Measurements from ENCODE around the gene RPS29.
"Not testable (repeated sequence)": the region's sequence is repeated elsewhere in the genome, so short reads cannot be mapped to it uniquely, and the experiment has no call there.

The RPS29 gene

DNA sequence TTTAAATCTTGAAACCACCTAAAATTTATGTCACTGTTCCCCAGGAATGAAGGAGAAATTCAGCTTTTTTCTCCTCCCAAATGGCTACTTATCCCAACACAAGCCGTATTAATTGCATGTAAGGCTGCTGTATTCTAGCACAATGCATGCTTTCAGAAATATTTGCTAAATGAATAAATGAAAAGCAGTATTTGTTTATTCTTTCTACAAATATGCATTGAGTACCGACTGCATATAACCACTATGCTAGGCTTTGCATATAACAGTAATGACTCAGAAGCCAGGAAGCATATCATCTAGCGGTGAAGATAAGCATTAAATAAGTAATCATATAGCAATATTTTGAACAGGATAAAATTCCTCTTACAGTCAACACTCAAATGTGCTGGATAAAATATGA is 6.8 kb upstream of the RPS29 start:
- no peak overlapping the region for H3K4me3 ChIP-seq (ENCODE audit: low read length)
- no peaks in the 10 kb centered on the region for H3K36me3 ChIP-seq (ENCODE audit: insufficient read depth, low read length)
- no peaks in the 10 kb centered on the region for H3K27me3 ChIP-seq (ENCODE audit: control insufficient read depth, insufficient read depth, low read length)
- no peak overlapping the region for H3K4me2 ChIP-seq (ENCODE audit: low read length)
- H3K9me3 ChIP-seq (replicated peaks; ENCODE audit: low read length): no peaks in the 10 kb centered on the region
- H3K4me1 ChIP-seq (ENCODE audit: control insufficient read depth, insufficient read depth, low read length): no peaks in the 10 kb centered on the region
- H3K9ac ChIP-seq (ENCODE audit: low read depth, low read length): no peak overlapping the region

DNA sequence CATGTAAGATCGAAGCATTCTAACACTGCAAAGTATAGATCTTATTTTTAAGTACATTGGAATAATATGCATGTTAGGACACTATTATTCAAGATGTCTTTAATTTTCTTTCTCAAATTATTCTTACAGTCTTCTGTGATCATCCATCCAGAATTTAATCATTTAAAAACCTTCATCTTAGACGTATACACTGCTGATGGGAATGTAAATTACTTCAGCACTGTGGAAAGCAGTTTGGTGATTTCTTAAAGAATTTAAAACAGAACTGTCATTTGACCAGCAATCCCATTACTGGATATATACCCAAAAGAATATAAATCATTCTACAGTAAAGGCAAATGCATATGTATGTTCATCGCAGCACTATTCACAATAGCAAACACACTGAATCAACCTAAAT is 3.2 kb upstream of the RPS29 start:
- H3K36me3 ChIP-seq (ENCODE audit: insufficient read depth, low read length): peaks cover 5% of the 10 kb centered on the region
- H3K4me3 ChIP-seq (ENCODE audit: low read length): no peak overlapping the region
- peaks cover 4% of the 10 kb centered on the region for H3K4me1 ChIP-seq (ENCODE audit: control insufficient read depth, insufficient read depth, low read length)
- no peak overlapping the region for H3K9ac ChIP-seq (ENCODE audit: low read depth, low read length)
- no peaks in the 10 kb centered on the region for H3K27me3 ChIP-seq (ENCODE audit: control insufficient read depth, insufficient read depth, low read length)
- H3K4me2 ChIP-seq (ENCODE audit: low read length): no peak overlapping the region
- H3K9me3 ChIP-seq (replicated peaks; ENCODE audit: low read length): no peaks in the 10 kb centered on the region

DNA sequence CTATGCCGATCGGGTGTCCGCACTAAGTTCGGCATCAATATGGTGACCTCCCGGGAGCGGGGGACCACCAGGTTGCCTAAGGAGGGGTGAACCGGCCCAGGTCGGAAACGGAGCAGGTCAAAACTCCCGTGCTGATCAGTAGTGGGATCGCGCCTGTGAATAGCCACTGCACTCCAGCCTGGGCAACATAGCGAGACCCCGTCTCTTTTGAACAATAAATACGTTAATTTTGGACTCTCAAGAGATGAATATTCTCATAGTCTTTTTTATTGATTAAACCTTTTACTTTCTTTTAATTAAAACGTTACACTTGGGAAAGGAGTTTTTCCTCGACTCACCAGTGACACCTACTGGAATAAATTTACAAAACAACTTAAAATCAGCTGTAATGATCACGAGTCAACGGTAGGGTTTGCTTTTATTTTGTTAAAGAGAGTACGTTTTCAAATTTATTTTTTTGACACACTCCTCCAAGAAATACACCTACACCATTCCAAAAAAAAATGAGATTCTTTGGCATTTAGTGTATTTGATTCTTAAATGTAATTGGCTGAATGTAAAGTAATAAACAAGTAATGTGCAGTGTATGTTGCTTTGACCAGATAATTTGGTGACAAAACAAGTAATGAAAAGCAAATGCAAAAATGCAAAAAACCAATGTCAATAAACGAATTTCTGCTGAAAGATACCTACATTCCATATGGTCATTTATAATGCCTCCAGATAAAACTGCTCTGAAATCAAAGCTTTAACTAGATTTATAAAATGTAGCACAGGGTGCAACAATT is 687 bp upstream of the RPS29 start:
- Histone ChIP-seq H3K4me2 (ENCODE audit: low read length) (peak overlapping the region; percentile 49), H3K9ac (ENCODE audit: low read depth, low read length) (peak overlapping the region; percentile 9), H3K4me3 (ENCODE audit: low read length) (peak overlapping the region; percentile 32), H3K36me3 (ENCODE audit: insufficient read depth, low read length) (peaks cover 26% of the 10 kb centered on the region), H3K4me1 (ENCODE audit: control insufficient read depth, insufficient read depth, low read length) (peaks cover 10% of the 10 kb centered on the region), H3K9me3 (replicated peaks; ENCODE audit: low read length) (no peaks in the 10 kb centered on the region), H3K27me3 (ENCODE audit: control insufficient read depth, insufficient read depth, low read length) (no peaks in the 10 kb centered on the region)

DNA sequence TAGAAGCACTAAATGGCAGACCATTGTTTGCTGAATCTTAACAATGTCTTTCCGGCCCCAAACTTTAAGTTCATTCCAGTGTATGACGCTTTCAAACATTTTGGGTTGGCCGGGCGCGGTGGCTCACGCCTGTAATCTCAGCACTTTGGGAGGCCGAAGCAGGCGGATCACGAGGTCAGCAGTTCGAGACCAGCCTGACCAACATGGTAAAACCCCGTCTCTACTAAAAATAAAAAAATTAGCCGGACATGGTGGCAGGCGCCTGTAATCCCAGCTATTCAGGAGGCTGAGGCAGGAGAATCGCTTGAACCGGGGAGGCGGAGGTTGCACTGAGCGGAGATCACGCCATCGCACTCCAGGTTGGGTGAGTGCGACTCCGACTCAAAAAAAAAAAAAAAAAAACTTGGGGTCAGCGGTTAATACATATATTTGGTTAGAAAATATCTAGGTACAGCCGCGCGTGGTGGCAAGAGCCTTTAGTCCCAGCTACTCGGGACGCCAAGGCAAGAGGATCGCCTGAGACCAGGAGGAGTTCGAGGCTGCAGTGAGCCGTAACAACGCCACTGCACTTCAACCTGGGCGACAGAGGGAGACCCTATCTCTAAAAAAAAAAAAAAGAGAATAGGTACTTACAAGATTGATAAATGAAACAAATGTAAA is 1.1 kb downstream of the RPS29 start:
- H3K4me3 ChIP-seq (ENCODE audit: low read length): peak overlapping the region; percentile 85
- H3K9me3 ChIP-seq (replicated peaks; ENCODE audit: low read length); H3K27me3 ChIP-seq (ENCODE audit: control insufficient read depth, insufficient read depth, low read length): not testable (repeated sequence)

DNA sequence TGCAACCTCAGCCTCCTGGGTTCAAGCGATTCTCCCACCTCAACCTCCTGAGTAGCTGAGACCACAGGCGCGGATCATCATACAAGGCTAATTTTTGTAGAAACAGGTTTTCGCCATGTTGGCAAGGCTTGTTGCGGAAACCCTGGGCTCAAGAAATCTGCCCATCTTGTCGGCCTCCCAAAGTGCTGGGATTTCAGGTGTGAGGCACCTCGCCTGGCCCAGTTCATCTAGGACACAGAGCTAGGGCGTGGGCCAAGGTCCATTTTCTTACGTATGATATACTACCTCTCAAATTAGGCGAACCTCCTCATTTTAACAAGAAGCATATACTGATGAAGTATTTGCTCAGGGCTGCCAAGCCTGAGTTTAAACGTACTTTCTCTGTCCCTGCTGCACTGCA is 2.1 kb downstream of the RPS29 start:
- H3K4me3 ChIP-seq (ENCODE audit: low read length): peak overlapping the region; percentile 85
- H3K36me3 ChIP-seq (ENCODE audit: insufficient read depth, low read length): peaks cover 31% of the 10 kb centered on the region
- no peaks in the 10 kb centered on the region for H3K9me3 ChIP-seq (replicated peaks; ENCODE audit: low read length)
- peaks cover 10% of the 10 kb centered on the region for H3K4me1 ChIP-seq (ENCODE audit: control insufficient read depth, insufficient read depth, low read length)
- H3K9ac ChIP-seq (ENCODE audit: low read depth, low read length): peak overlapping the region; percentile 95
- peak overlapping the region; percentile 70 for H3K4me2 ChIP-seq (ENCODE audit: low read length)
- no peaks in the 10 kb centered on the region for H3K27me3 ChIP-seq (ENCODE audit: control insufficient read depth, insufficient read depth, low read length)

More for the DNA sequence above, 1.1 kb downstream of the RPS29 start:
- Histone ChIP-seq H3K9ac (ENCODE audit: low read depth, low read length) (peak overlapping the region; percentile 95), H3K36me3 (ENCODE audit: insufficient read depth, low read length) (peaks cover 26% of the 10 kb centered on the region), H3K4me2 (ENCODE audit: low read length) (peak overlapping the region; percentile 70), H3K4me1 (ENCODE audit: control insufficient read depth, insufficient read depth, low read length) (peaks cover 10% of the 10 kb centered on the region)

DNA sequence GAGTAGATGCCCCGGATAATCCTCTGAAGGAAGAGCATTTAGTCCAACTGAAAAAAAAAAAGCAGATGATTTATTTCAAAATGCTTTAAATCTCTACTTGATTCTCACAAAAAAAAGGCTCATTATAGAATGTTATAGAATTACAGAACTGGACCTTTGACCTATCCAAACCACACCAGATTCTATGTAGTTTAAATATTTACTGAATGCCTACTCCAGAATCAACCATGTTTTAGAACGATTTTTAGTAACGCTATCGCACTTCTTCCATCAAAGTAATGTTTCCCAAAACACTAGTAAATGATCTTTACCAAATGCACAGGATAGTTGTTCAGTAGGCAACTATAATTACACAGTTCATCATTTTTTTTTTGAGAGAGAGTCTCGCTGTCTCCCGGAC is 2.6 kb downstream of the RPS29 start:
- H3K27me3 ChIP-seq (ENCODE audit: control insufficient read depth, insufficient read depth, low read length): no peaks in the 10 kb centered on the region
- peak overlapping the region; percentile 70 for H3K4me2 ChIP-seq (ENCODE audit: low read length)
- H3K4me3 ChIP-seq (ENCODE audit: low read length): peak overlapping the region; percentile 85
- H3K9ac ChIP-seq (ENCODE audit: low read depth, low read length): no peak overlapping the region
- peaks cover 10% of the 10 kb centered on the region for H3K4me1 ChIP-seq (ENCODE audit: control insufficient read depth, insufficient read depth, low read length)
- no peaks in the 10 kb centered on the region for H3K9me3 ChIP-seq (replicated peaks; ENCODE audit: low read length)
- peaks cover 31% of the 10 kb centered on the region for H3K36me3 ChIP-seq (ENCODE audit: insufficient read depth, low read length)

DNA sequence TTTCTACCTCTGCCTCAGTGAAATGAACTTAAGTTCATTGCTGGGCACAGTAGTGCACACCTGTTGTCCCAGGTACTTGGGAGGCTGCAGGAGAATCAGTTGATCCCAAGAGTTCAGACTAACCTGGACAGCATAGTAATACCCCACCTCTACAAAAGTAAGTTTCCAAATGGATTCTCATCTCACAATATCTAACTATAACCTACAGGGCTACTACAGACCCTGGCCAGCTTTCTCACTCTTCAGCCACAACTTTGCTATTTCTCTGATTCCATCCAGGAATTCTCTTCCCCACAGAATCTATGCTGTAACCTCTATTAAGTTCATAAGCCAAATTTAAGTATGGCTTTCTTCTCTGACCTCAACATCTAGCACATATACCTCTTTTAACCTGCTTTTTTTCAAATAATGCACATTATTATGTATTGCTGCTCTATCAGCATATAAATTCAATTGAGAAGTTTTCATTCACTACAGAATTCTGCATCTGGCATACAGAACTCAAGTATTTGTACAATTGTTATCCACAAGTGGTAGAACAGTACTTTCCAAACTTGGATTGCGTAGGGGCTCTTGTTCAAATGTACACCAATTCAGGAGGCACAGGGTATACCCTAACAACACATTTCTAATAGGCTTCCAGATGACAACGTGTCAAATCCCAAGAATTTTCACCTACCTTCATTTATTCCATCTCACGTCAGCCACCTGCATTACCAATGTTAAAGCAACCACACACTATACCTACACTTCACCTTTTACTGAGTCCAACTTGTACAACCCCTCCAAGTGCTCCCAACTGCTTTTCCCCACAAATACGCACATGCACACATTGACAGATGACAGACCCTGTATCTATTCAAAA is 3.8 kb downstream of the RPS29 start:
- Histone ChIP-seq H3K4me3 (ENCODE audit: low read length) (no peak overlapping the region), H3K9ac (ENCODE audit: low read depth, low read length) (no peak overlapping the region), H3K27me3 (ENCODE audit: control insufficient read depth, insufficient read depth, low read length) (no peaks in the 10 kb centered on the region), H3K4me2 (ENCODE audit: low read length) (no peak overlapping the region), H3K36me3 (ENCODE audit: insufficient read depth, low read length) (peaks cover 31% of the 10 kb centered on the region), H3K9me3 (replicated peaks; ENCODE audit: low read length) (no peaks in the 10 kb centered on the region), H3K4me1 (ENCODE audit: control insufficient read depth, insufficient read depth, low read length) (peaks cover 10% of the 10 kb centered on the region)

DNA sequence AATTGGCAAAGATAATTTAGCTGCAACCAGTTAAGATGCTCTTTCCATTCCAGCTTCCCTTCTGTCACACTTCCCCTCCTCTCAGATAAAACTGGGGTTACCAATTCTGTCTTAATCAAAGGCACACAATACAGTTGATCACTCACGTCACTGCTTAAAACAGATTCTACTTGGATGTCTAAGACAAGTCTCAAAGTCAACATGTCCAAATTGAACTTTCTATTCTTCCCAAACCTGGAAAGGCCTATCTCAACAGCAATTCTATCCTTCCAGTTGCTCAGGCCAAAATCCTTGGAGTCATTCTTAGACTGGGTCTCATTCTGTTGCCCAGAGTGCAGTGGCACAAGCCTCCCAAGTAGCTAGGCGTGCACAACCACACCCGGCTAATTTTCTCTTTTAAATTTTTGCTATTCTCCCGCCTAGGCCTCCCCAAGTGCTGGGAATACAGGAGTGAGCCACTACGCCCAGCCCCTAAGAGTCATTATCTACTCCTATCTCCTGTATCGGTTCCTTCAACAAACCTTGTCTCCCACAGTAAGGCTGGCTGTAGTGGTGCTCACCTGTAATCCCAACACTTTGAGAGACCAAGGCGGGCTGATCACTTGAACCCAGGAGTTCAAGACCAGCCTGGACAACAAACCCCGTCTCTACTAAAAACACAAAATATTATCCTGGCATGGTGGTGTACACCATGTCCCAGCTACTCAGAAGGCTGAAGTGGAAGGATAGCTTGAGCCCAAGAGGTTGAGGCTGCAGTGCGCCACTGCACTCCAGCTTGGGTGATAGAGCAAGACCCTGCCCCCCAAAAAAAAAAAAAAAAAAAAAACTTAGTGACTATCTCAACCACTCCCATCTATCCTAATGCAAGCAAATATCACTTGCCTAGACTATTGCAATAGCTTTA is 4.7 kb downstream of the RPS29 start:
- Histone ChIP-seq H3K9ac (ENCODE audit: low read depth, low read length) (no peak overlapping the region), H3K36me3 (ENCODE audit: insufficient read depth, low read length) (peaks cover 31% of the 10 kb centered on the region), H3K4me2 (ENCODE audit: low read length) (no peak overlapping the region), H3K9me3 (replicated peaks; ENCODE audit: low read length) (no peaks in the 10 kb centered on the region), H3K4me1 (ENCODE audit: control insufficient read depth, insufficient read depth, low read length) (peaks cover 10% of the 10 kb centered on the region), H3K27me3 (ENCODE audit: control insufficient read depth, insufficient read depth, low read length) (no peaks in the 10 kb centered on the region), H3K4me3 (ENCODE audit: low read length) (no peak overlapping the region)

DNA sequence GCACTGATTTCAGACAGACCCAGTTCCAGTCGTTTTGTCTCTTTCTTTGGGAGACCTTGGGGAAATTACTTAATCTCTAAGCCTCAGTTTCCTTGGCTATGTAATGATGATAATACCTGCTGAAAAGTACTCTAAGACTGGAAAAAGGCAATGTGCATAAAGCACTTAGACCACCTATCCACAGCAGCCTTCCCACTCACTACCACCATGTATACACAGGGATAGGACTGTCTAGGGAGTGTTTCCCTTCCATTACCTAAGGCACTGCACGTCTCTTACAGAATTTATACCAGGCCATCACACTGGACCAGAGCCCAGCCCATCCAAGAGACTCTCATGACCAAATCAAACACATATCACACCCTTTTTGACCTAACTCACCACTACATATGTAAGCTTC is 6.3 kb downstream of the RPS29 start:
- H3K9ac ChIP-seq (ENCODE audit: low read depth, low read length): no peak overlapping the region
- no peaks in the 10 kb centered on the region for H3K27me3 ChIP-seq (ENCODE audit: control insufficient read depth, insufficient read depth, low read length)
- peaks cover 10% of the 10 kb centered on the region for H3K4me1 ChIP-seq (ENCODE audit: control insufficient read depth, insufficient read depth, low read length)
- H3K4me2 ChIP-seq (ENCODE audit: low read length): no peak overlapping the region
- no peak overlapping the region for H3K4me3 ChIP-seq (ENCODE audit: low read length)
- H3K36me3 ChIP-seq (ENCODE audit: insufficient read depth, low read length): peaks cover 40% of the 10 kb centered on the region
- H3K9me3 ChIP-seq (replicated peaks; ENCODE audit: low read length): no peaks in the 10 kb centered on the region

DNA sequence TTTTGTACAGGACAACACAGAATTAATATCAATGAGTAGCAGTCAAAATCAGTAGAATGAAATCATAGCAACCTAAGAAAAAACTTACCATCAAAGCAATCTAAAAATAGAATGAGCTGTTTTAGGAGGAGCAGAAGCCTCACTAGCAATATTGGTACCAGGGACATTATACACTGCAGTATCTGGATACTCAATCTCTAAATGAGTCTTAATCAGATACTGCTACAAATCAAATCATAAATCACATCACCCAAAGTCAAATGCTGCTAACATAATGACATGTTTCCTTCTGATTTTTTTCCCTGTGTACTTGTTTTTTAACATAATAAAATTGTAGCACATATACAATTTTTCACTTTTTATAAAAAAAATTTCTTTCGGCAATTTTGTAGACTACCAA is 8.0 kb downstream of the RPS29 start:
- Histone ChIP-seq H3K4me2 (ENCODE audit: low read length) (no peak overlapping the region), H3K4me3 (ENCODE audit: low read length) (no peak overlapping the region), H3K9me3 (replicated peaks; ENCODE audit: low read length) (no peaks in the 10 kb centered on the region), H3K27me3 (ENCODE audit: control insufficient read depth, insufficient read depth, low read length) (no peaks in the 10 kb centered on the region), H3K4me1 (ENCODE audit: control insufficient read depth, insufficient read depth, low read length) (no peaks in the 10 kb centered on the region), H3K36me3 (ENCODE audit: insufficient read depth, low read length) (peaks cover 36% of the 10 kb centered on the region), H3K9ac (ENCODE audit: low read depth, low read length) (no peak overlapping the region)

All from skeletal muscle satellite cell (primary cell).